HepG2 (cell line): ENCODE measurements around the gene PGP. TPM values are rescaled to one million over a fixed set of nuclear protein-coding genes. Genes with fewer than 3 reads are reported as not detected.

Source experiments
- CBX2 ChIP-seq, 2 experiments: fragments of 200-600 bp in 1 of 2; sonication (generic); formaldehyde crosslinking in 1 of 2; IDR thresholded peaks; 2 replicates each; pipeline versions ENCODE4 v1.7.0 to v1.8.1; 2018 to 2022; ENCODE audit warnings: low read depth in 2 of 2, low read length in 1 of 2, mild to moderate bottlenecking in 1 of 2, missing genetic modification reagents in 1 of 2
- FOXO1 ChIP-seq: sonication (generic); formaldehyde crosslinking; IDR thresholded peaks from 2 replicates; pipeline ENCODE4 v1.4.0; 2020; ENCODE audit warnings: missing genetic modification reagents
- HNRNPL ChIP-seq: fragments of 200-400 bp; formaldehyde crosslinking; IDR thresholded peaks from 2 replicates; pipeline ENCODE4 v1.6.1; 2017; ENCODE audit warnings: mild to moderate bottlenecking, low read depth, low read length
- HOXA9 ChIP-seq: sonication (generic); formaldehyde crosslinking; IDR thresholded peaks from 2 replicates; pipeline ENCODE4 v1.8.1; 2022; ENCODE audit warnings: missing genetic modification reagents, mild to moderate bottlenecking, moderate library complexity, borderline replicate concordance
- MAFG ChIP-seq: sonication (generic); formaldehyde crosslinking; IDR thresholded peaks from 2 replicates; pipeline ENCODE4 v1.5.1; 2020; ENCODE audit warnings: mild to moderate bottlenecking, missing genetic modification reagents
- NFKBIZ ChIP-seq: IDR thresholded peaks from 2 replicates; pipeline ENCODE4 v1.6.1; 2018; ENCODE audit warnings: missing genetic modification reagents, missing compliant biosample characterization
- NR1H2 ChIP-seq: sonication (generic); formaldehyde crosslinking; IDR thresholded peaks from 2 replicates; pipeline ENCODE4 v1.8.1; 2022; ENCODE audit warnings: low read depth, missing genetic modification reagents, borderline replicate concordance
- PHF8 ChIP-seq: sonication (generic); formaldehyde crosslinking; IDR thresholded peaks from 2 replicates; pipeline ENCODE4 v1.5.0; 2020; ENCODE audit warnings: missing genetic modification reagents
- PLRG1 ChIP-seq: fragments of 450-650 bp; conservative IDR thresholded peaks from 2 replicates; pipeline ENCODE4 v1.6.1; 2016
- XRCC5 ChIP-seq: fragments of 200-400 bp; formaldehyde crosslinking; optimal IDR thresholded peaks from 2 replicates; pipeline ENCODE3; 2017; ENCODE audit warnings: mild to moderate bottlenecking, low read length
- ZEB1 ChIP-seq: IDR thresholded peaks from 2 replicates; pipeline ENCODE4 v1.6.1; 2012; ENCODE audit warnings: mild to moderate bottlenecking, low read depth, inconsistent platforms; ENCODE audit not compliant: insufficient replicate concordance
- ZNF160 ChIP-seq: sonication (generic); formaldehyde crosslinking; IDR thresholded peaks from 2 replicates; pipeline ENCODE4 v1.8.0; 2022; ENCODE audit warnings: mild to moderate bottlenecking, inconsistent platforms, missing genetic modification reagents
- ZNF205 ChIP-seq: IDR thresholded peaks from 2 replicates; pipeline ENCODE4 v1.6.1; 2018; ENCODE audit warnings: missing biosample characterization, missing genetic modification reagents
- ZNF296 ChIP-seq: sonication (generic); formaldehyde crosslinking; conservative IDR thresholded peaks from 2 replicates; pipeline ENCODE4 v1.5.0; 2020; ENCODE audit warnings: mild to moderate bottlenecking, missing genetic modification reagents
- ZNF343 ChIP-seq: sonication (generic); formaldehyde crosslinking; IDR thresholded peaks from 2 replicates; pipeline ENCODE4 v1.4.0; 2020; ENCODE audit warnings: mild to moderate bottlenecking, missing genetic modification reagents
- ZNF512B ChIP-seq: sonication (generic); formaldehyde crosslinking; IDR thresholded peaks from 2 replicates; pipeline ENCODE4 v1.5.1; 2020; ENCODE audit warnings: missing genetic modification reagents, mild to moderate bottlenecking, borderline replicate concordance
- ZNF563 ChIP-seq: sonication (generic); formaldehyde crosslinking; IDR thresholded peaks from 2 replicates; pipeline ENCODE4 v1.8.0; 2022; ENCODE audit warnings: mild to moderate bottlenecking, moderate library complexity, missing genetic modification reagents
- polyA plus RNA-seq, 8 experiments: library from polyadenylated mRNA; depleted of rRNA in 3 of 8; stranded (reverse) in 7 of 8; unstranded in 1 of 8; fragments of >200 nt; fragmentation: Illumina TruSeq in 4 of 8; extraction: Trizol in 4 of 8; gene quantifications; 2 replicates each; pipeline versions ENCODE4 v1.2.1 to v1.2.3, GENCODE V29; 2011 to 2016; ENCODE audit warnings: low read depth in 4 of 8, missing spikeins in 1 of 8, mixed read lengths in 1 of 8; ENCODE audit not compliant: insufficient read depth in 1 of 8
- total RNA-seq, 5 experiments: library from RNA; depleted of rRNA; stranded (reverse); fragments of >200 nt; fragmentation: Illumina TruSeq; extraction: Trizol; gene quantifications; 2 replicates each; pipeline ENCODE4 v1.2.3, GENCODE V29; 2016; ENCODE audit warnings: low read depth in 1 of 5

PGP gene
- total and polyA plus RNA-seq, 2 of the 13 experiments (the other 11 are each of a cell fraction or from before 2014, with no cell fraction given), result 7.3 to 18.3 TPM

- no peak for TF ChIP-seq CBX2 (IDR thresholded peaks at IDR 0.05; ENCODE audit: low read depth, low read length)
- TF ChIP-seq CBX2 (CRISPR knock-in tag; IDR thresholded peaks at IDR 0.05; ENCODE audit: low read depth), result no peak
- no peak for TF ChIP-seq PLRG1
- peak; percentile 85; the same call in 1 of the 2 replicates for TF ChIP-seq HOXA9
- 0 out of 2 replicates have a peak, but pooled peaks have one; percentile 57 for TF ChIP-seq ZNF343 (CRISPR knock-in tag)
- TF ChIP-seq HNRNPL, result no peak
- no peak for TF ChIP-seq ZEB1
- no peak; the same call in 1 of the 2 replicates for TF ChIP-seq NR1H2 (CRISPR knock-in tag)
- 0 out of 2 replicates have a peak, but pooled peaks have one; percentile 61 for TF ChIP-seq ZNF160 (CRISPR knock-in tag)
- peak; percentile 21 for TF ChIP-seq XRCC5
- no peak for TF ChIP-seq ZNF563
- peak; percentile 72 for TF ChIP-seq FOXO1
- TF ChIP-seq ZNF205 (CRISPR knock-in tag), result no peak
- TF ChIP-seq PHF8 (CRISPR knock-in tag), result peak; percentile 97
- TF ChIP-seq ZNF296 (CRISPR knock-in tag), result no peak
- peak; percentile 51; the same call in 1 of the 2 replicates for TF ChIP-seq NFKBIZ
- no peak for TF ChIP-seq MAFG (CRISPR knock-in tag)
- no peak for TF ChIP-seq ZNF512B (CRISPR knock-in tag)
Measured at GRCh38 chr16:2223221-2223941, 8.7 kb upstream of the PGP start, which contains the start of gene E4F1 (continued).
